GM12865 (cell line): ENCODE data around the gene PTPN11.

Experiments
- DNase-seq: peaks from one replicate; pipeline ENCODE4 v3.0.0; 2010; ENCODE audit warnings: low read depth
- H3K4me3 ChIP-seq: 2 replicates; pipeline ENCODE4 v1.5.1; 2011; ENCODE audit warnings: mild to moderate bottlenecking, low read depth, low read length, control low read depth
- TF ChIP-seq, protein P1 (sequence below): IDR thresholded peaks from 2 replicates; pipeline ENCODE4 v1.5.1; 2011; ENCODE audit warnings: low read length, control low read depth, low read depth, inconsistent platforms; ENCODE audit not compliant: insufficient read depth; ENCODE audit errors: missing control alignments

PTPN11 gene

DNA sequence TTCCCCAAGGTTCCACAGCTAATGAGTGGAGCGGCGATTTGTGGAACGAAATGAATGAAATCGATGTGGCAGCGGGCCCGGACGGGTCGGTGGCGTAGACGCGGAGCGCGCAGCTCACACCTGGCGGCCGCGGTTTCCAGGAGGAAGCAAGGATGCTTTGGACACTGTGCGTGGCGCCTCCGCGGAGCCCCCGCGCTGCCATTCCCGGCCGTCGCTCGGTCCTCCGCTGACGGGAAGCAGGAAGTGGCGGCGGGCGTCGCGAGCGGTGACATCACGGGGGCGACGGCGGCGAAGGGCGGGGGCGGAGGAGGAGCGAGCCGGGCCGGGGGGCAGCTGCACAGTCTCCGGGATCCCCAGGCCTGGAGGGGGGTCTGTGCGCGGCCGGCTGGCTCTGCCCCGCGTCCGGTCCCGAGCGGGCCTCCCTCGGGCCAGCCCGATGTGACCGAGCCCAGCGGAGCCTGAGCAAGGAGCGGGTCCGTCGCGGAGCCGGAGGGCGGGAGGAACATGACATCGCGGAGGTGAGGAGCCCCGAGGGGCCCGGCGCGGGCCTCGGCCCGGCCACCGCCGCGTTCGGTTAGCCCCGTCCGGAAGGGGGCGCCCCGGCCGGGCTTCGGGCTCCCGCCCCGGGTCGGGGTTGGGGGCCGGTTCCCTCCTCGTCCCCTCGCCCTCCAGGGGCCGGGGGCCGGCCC lies at the start of gene PTPN11:
PTPN11 (plus strand) TSS at position 340 of the 689 bp plus-strand sequence; CDS start at position 505, 165 bp downstream.
- H3K4me3 ChIP-seq, result peak within 1 kb of the TSS; percentile 99
- TF ChIP-seq, protein P1, sequence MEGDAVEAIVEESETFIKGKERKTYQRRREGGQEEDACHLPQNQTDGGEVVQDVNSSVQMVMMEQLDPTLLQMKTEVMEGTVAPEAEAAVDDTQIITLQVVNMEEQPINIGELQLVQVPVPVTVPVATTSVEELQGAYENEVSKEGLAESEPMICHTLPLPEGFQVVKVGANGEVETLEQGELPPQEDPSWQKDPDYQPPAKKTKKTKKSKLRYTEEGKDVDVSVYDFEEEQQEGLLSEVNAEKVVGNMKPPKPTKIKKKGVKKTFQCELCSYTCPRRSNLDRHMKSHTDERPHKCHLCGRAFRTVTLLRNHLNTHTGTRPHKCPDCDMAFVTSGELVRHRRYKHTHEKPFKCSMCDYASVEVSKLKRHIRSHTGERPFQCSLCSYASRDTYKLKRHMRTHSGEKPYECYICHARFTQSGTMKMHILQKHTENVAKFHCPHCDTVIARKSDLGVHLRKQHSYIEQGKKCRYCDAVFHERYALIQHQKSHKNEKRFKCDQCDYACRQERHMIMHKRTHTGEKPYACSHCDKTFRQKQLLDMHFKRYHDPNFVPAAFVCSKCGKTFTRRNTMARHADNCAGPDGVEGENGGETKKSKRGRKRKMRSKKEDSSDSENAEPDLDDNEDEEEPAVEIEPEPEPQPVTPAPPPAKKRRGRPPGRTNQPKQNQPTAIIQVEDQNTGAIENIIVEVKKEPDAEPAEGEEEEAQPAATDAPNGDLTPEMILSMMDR, result peak; percentile 45
- DNase-seq, result peak; percentile 89

- DNase-seq, result no peak
- TF ChIP-seq, protein P1, result no peak
- no peak overlapping the region for H3K4me3 ChIP-seq
These were observed 48.5 kb upstream of the PTPN11 start for GRCh38 chr12:112370199-112370598.

DNA sequence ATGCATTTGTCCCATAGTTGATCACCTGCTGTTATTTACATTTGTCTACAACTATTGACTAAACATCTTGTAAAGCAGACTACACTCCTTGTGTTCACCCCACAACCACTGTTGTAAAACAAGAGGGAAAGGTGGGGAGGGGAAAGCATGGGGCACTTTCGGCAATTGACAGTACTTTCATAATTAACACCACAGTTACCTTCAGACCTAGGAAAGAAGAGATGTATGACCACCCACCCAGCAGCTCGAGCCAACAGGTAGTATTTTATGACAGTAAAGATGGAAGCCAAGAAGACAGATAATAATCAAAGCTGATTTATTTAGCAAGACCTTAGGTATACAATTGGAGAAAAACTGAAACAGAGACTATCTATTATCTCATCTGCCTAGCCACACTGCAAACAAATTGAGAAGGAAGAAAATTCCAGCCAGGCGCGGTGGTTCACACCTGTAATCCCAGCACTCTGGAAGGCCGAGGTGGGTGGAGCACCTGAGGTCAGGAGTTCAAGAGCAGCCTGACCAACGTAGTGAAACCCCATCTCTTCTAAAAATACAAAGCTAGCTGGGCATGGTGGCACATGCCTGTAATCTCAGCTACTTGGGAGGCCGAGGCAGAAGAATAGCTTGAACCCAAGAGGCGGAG lies 47.8 kb upstream of the PTPN11 start:
- TF ChIP-seq, protein P1, result no peak
- no peak overlapping the region for H3K4me3 ChIP-seq
- no peak for DNase-seq

DNA sequence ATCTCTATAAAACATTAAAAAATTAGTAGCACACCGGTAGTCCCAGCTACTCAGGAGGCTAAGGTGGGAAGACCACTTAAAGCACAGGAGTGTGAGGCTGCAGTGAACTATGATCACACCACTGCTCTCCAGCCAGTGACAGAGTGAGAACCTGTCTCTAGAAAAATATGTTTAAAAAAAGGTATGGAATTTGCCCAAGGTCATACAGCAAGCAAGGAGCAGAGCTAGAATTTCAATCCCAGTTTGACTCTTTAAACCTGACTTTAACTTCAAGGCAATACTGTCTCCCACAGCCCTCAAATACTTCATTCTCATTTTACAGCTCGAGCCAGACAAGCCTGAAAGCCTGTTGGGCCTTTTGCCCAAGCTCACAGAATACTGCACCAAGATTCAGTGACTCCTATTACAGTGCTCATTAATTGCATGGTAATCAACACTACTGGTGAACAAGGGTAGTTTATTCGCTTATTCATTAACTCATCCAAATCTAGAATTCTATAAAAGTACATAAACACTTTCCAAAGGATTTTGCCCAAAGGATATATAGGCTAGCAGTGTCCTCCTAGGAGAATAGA lies 44.5 kb upstream of the PTPN11 start:
- DNase-seq, result no peak
- no peak overlapping the region for H3K4me3 ChIP-seq
- TF ChIP-seq, protein P1, result no peak

- TF ChIP-seq, protein P1, result no peak
- DNase-seq, result no peak
- H3K4me3 ChIP-seq, result no peak overlapping the region
These were observed 43.6 kb upstream of the PTPN11 start for GRCh38 chr12:112375105-112375504.

GRCh38 chr12:112380663-112381405 lies 37.9 kb upstream of the PTPN11 start:
- no peak for DNase-seq
- TF ChIP-seq, protein P1, result no peak
- peak overlapping the region; percentile 64 for H3K4me3 ChIP-seq
